Upper lobe of left lung (tissue), 6 donors: Measurements from ENCODE around the gene AKR1A1. TPM values are rescaled to one million over a fixed set of nuclear protein-coding genes. Genes with fewer than 3 reads are reported as not detected.
"Not testable (repeated sequence)": the region's sequence is repeated elsewhere in the genome, so short reads cannot be mapped to it uniquely, and the experiment has no call there.

ENCODE experiments used
- ATAC-seq, 2 donors: fragments of 200-7000 bp; cut with Tn5 transposase; one replicate each; pipeline ENCODE4 v1.9.1; 2022; ENCODE audit warnings: mild to moderate bottlenecking in 2 of 2, moderate library complexity in 2 of 2; ENCODE audit not compliant: low FRiP score in 2 of 2
- DNase-seq, 2 donors: peaks; one replicate each; pipeline ENCODE4 v3.0.0-alpha.2; 2019 to 2020
- H3K27ac ChIP-seq, 4 donors: fragments of 200-600 bp; sonication (generic); one replicate each; pipeline ENCODE4 v1.5.1; 2016 to 2019
- H3K27me3 ChIP-seq, 4 donors: fragments of 200-600 bp; sonication (generic); one replicate each; pipeline ENCODE4 v1.5.1; 2017 to 2019
- H3K36me3 ChIP-seq, 4 donors: fragments of 200-600 bp; sonication (generic); one replicate each; pipeline ENCODE4 v1.5.1; 2016 to 2019
- H3K4me1 ChIP-seq, 4 donors: fragments of 200-600 bp; sonication (generic); one replicate each; pipeline ENCODE4 v1.5.1; 2018 to 2019
- H3K4me3 ChIP-seq, 4 donors: fragments of 200-600 bp; sonication (generic); one replicate each; pipeline ENCODE4 v1.5.1; 2017 to 2019; ENCODE audit warnings: mild to moderate bottlenecking in 2 of 4, moderate library complexity in 1 of 4
- H3K9me3 ChIP-seq, 4 donors: fragments of 200-600 bp; sonication (generic); one replicate each; pipeline ENCODE4 v1.5.1; 2018 to 2019
- EP300 ChIP-seq, 4 donors: sonication (generic); formaldehyde crosslinking; IDR thresholded peaks; one replicate each; pipeline ENCODE4 v1.5.1; 2017; ENCODE audit warnings: antibody characterized with exemption in 4 of 4, control low read depth in 2 of 4
- POLR2A ChIP-seq, 4 donors: fragments of 450-650 bp; IDR thresholded peaks; one replicate each; pipeline ENCODE4 v1.5.1; 2016 to 2017; ENCODE audit warnings: antibody characterized with exemption in 4 of 4, mild to moderate bottlenecking in 2 of 4
- POLR2AphosphoS5 ChIP-seq, 2 donors: sonication (generic); formaldehyde crosslinking; IDR thresholded peaks; one replicate each; pipeline ENCODE4 v1.5.1; 2017; ENCODE audit warnings: antibody characterized with exemption in 2 of 2
- WGBS, 2 donors: methylation state at CpG; one replicate each; pipeline ENCODE4 v1.1.5; 2017 to 2018; 5-methylcytosine and 5-hydroxymethylcytosine counted together
- total RNA-seq, 6 donors: library from RNA; depleted of rRNA in 4 of 6; stranded (reverse); fragments of >200 nt in 4 of 6; gene quantifications; one replicate each; pipeline versions ENCODE4 v1.1.0 to v1.2.1, GENCODE V29; 2016 to 2021
- TF ChIP-seq, protein P1 (sequence below), 6 experiments: fragments of 450-650 bp in 4 of 6; fragments of 200-600 bp in 2 of 6; sonication (generic) in 2 of 6; IDR thresholded peaks; one replicate each; pipeline ENCODE4 v1.5.1; 2016 to 2019; ENCODE audit warnings: antibody characterized with exemption in 6 of 6
- donor health status: DM: no; HTN: no; CAD: no; lungs with moderate emphysema.
- donor health status: DM: no; HTN: yes; CAD: no; lungs with severe emphysema.

AKR1A1 gene
- total RNA-seq, 6 donors from 2014 or later, result 92.1 to 210 (median 107) TPM

DNA sequence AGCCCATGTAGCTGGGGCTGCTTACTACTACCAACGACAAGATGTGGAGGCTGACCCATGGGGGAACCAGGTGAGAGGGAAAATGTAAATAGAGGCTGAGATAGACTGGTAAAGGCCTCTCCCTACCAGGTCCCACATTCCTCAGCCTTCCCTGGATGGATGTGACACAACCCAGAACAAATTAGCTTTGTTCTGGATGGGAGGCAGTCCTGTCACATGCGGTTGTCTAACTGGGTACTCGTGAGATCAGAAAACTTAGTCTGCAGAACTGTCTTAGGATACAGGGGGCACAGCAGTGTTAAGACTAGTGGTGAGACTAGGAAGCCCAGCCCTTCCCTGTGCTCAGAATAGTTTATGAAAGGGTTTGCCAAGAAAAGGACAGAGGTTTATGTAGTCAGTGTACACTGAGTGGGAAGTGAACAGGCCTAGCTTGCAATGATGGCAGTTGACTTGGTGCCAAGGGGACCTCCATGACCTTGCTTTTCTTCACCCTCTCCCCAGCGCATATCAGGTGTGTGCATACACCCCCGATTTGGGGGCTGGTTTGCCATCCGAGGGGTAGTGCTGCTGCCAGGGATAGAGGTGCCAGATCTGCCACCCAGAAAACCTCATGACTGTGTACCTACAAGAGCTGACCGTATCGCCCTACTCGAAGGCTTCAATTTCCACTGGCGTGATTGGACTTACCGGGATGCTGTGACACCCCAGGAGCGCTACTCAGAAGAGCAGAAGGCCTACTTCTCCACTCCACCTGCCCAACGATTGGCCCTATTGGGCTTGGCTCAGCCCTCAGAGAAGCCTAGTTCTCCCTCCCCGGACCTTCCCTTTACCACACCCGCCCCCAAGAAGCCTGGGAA is 42.1 kb upstream of the AKR1A1 start:
- 66 to 76% methylated on average over 12 to 15 of the region's 15 CpGs for WGBS, 2 donors
- no peaks in the 10 kb centered on the region for H3K9me3 ChIP-seq
- H3K4me1 ChIP-seq, result peaks cover 5 to 16% (median 13%) of the 10 kb centered on the region in 4 donors
- ATAC-seq (peak in 1 of 2 donors; percentile 24), DNase-seq (no peak)
- H3K27ac ChIP-seq, result peak overlapping the region; percentile 11 to 57 (median 41)
- no peak for TF ChIP-seq POLR2AphosphoS5 (IDR thresholded peaks at IDR 0.05)
- TF ChIP-seq, protein P1, sequence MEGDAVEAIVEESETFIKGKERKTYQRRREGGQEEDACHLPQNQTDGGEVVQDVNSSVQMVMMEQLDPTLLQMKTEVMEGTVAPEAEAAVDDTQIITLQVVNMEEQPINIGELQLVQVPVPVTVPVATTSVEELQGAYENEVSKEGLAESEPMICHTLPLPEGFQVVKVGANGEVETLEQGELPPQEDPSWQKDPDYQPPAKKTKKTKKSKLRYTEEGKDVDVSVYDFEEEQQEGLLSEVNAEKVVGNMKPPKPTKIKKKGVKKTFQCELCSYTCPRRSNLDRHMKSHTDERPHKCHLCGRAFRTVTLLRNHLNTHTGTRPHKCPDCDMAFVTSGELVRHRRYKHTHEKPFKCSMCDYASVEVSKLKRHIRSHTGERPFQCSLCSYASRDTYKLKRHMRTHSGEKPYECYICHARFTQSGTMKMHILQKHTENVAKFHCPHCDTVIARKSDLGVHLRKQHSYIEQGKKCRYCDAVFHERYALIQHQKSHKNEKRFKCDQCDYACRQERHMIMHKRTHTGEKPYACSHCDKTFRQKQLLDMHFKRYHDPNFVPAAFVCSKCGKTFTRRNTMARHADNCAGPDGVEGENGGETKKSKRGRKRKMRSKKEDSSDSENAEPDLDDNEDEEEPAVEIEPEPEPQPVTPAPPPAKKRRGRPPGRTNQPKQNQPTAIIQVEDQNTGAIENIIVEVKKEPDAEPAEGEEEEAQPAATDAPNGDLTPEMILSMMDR (IDR thresholded peaks at IDR 0.05), result peak in 3 of 6 experiments; percentile 10 to 33 (median 27)
- H3K4me3 ChIP-seq, result no peak overlapping the region
- no peaks in the 10 kb centered on the region for H3K27me3 ChIP-seq
- peaks cover 18 to 54% (median 42%) of the 10 kb centered on the region in 4 donors for H3K36me3 ChIP-seq

DNA sequence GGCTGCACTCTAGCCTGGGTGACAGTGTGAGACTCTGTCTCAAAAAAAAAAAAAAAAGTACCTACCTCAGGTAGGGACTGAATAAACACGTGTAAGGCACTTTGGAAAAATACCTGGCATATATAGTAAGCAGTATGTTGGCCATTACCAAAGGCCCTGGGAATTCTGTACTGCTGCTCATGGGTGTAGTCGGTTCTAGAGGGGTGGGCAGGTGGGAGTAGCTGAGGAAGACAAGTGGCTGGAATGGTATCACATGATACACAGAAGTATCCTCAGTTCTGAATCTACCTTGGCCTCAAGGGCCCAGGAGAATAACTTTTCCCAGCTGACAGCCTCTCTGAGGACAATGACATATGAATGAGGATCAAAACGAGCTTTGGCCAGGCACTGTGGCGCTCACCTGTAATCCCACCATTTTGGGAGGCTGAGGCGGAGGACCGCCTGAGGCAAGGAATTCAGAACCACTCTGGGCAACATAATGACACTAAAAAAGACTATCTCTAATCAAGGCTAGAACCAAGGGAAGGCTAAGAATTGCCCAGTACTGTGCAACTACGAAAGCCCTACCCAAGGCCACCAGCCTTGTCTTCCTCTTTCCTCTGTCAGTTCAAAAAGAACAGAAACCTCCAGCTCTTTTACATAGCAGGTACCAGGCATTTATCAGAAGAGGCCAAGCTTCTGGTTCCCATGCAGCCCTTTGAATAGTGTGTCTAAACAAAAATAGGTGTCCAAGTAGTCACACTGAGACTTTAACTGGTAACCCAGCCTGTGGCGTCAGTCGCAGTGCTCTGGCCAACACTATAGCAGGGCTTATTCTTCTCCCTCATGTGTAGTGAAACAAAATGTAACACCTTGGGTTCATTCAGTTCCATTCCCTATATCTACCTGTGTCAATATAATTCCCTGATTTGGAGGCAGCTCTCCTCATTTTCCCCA is 40.3 kb upstream of the AKR1A1 start:
- H3K36me3 ChIP-seq, result peaks cover 33 to 72% (median 57%) of the 10 kb centered on the region in 4 donors
- TF ChIP-seq POLR2A (IDR thresholded peaks at IDR 0.05) (no peak), POLR2AphosphoS5 (IDR thresholded peaks at IDR 0.05) (no peak), EP300 (IDR thresholded peaks at IDR 0.05) (no peak)
- TF ChIP-seq, protein P1 (IDR thresholded peaks at IDR 0.05), result no peak
- DNase-seq (no peak), ATAC-seq (no peak)
- H3K9me3 ChIP-seq, result no peaks in the 10 kb centered on the region
- H3K4me1 ChIP-seq, result peaks cover 11 to 20% (median 15%) of the 10 kb centered on the region in 4 donors
- no peak overlapping the region for H3K4me3 ChIP-seq
- peak overlapping the region in 3 of 4 donors; percentile 20 to 50 (median 28) for H3K27ac ChIP-seq
- no peaks in the 10 kb centered on the region for H3K27me3 ChIP-seq
- WGBS, 2 donors, result 62 to 63% methylated on average over 9 of the region's 9 CpGs

DNA sequence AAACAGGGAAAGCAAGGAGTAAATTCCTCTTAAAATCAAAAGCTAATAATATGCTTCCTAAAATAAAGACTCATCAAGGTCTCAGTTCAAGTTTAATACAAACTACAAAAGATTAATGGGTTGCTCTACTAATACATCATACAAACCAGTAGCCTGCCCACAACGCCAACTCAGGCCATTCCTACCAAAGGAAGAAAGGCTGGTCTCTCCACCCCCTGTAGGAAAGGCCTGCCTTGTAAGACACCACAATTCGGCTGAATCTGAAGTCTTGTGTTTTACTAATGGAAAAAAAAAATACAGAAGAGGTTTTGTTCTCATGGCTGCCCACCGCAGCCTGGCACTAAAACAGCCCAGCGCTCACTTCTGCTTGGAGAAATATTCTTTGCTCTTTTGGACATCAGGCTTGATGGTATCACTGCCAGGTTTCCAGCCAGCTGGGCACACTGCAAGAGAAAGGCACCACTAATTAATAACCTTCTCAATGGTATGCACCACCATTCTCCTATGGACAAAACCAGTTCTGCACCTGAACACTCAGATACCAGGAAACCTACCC is 39.6 kb upstream of the AKR1A1 start:
- no peaks in the 10 kb centered on the region for H3K27me3 ChIP-seq
- no peaks in the 10 kb centered on the region for H3K9me3 ChIP-seq
- peaks cover 36 to 79% (median 63%) of the 10 kb centered on the region in 4 donors for H3K36me3 ChIP-seq
- peaks cover 11 to 22% (median 17%) of the 10 kb centered on the region in 4 donors for H3K4me1 ChIP-seq
- TF ChIP-seq EP300 (IDR thresholded peaks at IDR 0.05), result no peak
- no peak for TF ChIP-seq POLR2AphosphoS5 (IDR thresholded peaks at IDR 0.05)
- TF ChIP-seq, protein P1 (IDR thresholded peaks at IDR 0.05), result no peak
- TF ChIP-seq POLR2A (IDR thresholded peaks at IDR 0.05), result no peak
- ATAC-seq (no peak), DNase-seq (no peak)
- H3K27ac ChIP-seq, result no peak overlapping the region
- WGBS, 2 donors, result 91 to 93% methylated on average over 4 of the region's 4 CpGs
- no peak overlapping the region for H3K4me3 ChIP-seq

DNA sequence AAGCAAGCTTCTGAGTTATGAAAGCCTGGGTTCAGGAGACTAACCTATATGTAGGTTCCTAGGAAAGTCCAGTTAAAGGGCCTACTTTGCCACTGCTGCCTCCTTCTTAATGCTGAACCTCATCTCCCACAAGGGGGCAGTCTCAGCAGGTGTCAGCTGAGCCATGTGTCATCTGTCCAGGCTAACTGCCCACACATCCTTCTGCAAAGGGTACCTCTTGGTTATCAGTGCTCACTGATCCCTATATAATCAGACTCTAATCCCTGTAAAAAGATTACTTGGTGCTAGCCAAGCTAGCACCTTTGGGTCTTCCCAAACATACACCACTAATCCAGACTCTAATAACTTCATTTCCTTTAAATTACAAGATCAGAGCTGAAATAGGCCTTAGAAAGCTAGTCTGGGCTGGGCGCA is 38.0 kb upstream of the AKR1A1 start:
- H3K27ac ChIP-seq, result peak overlapping the region in 1 of 4 donors; percentile 9
- H3K4me3 ChIP-seq, result no peak overlapping the region
- 96 to 100% methylated on average over 1 of the region's 1 CpG for WGBS, 2 donors
- peaks cover 17 to 34% (median 28%) of the 10 kb centered on the region in 4 donors for H3K4me1 ChIP-seq
- peak; percentile 74 to 77 for ATAC-seq
- no peak for TF ChIP-seq POLR2A (IDR thresholded peaks at IDR 0.05)
- TF ChIP-seq, protein P1 (IDR thresholded peaks at IDR 0.05), result peak; percentile 48 to 68 (median 56)
- TF ChIP-seq EP300 (IDR thresholded peaks at IDR 0.05), result no peak
- TF ChIP-seq POLR2AphosphoS5 (IDR thresholded peaks at IDR 0.05), result no peak
- H3K27me3 ChIP-seq, result no peaks in the 10 kb centered on the region
- H3K9me3 ChIP-seq, result no peaks in the 10 kb centered on the region
- H3K36me3 ChIP-seq, result peaks cover 46 to 93% (median 76%) of the 10 kb centered on the region in 4 donors
- DNase-seq, result peak in 1 of 2 donors; percentile 73

DNA sequence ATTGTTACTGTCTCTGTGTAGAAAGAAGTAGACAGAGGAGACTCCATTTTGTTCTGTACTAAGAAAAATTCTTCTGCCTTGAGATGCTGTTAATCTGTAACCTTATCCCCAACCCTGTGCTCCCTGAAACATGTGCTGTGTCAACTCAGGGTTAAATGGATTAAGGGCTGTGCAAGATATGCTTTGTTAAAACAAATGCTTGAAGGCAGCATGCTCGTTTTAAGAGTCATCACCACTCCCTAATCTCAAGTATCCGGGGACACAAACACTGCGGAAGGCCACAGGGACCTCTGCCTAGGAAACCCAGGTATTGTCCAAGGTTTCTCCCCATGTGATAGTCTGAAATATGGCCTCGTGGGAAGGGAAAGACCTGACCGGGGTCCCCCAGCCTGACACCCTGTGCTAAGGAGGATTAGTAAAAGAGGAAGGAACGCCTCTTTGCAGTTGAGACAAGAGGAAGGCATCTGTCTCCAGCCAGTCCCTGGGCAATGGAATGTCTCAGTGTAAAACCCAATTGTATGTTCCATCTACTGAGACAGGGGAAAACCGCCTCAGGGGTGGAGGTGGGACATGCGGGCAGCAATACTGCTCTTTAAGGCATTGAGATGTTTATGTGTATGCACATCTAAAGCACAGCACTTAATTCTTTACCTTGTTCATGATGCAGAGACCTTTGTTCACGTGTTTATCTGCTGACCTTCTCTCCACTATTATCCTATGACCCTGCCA is 36.9 kb upstream of the AKR1A1 start:
- peaks cover 18 to 33% (median 24%) of the 10 kb centered on the region in 4 donors for H3K4me1 ChIP-seq

More for the DNA sequence above, 36.9 kb upstream of the AKR1A1 start:
- peaks cover 50 to 97% (median 76%) of the 10 kb centered on the region in 4 donors for H3K36me3 ChIP-seq
- H3K9me3 ChIP-seq, H3K4me3 ChIP-seq, ATAC-seq, H3K27me3 ChIP-seq: not testable (repeated sequence)
- peak in 1 of 2 donors; percentile 43 for DNase-seq
- 60 to 69% methylated on average over 9 of the region's 9 CpGs for WGBS, 2 donors
- peak overlapping the region in 3 of 4 donors; percentile 4 to 49 (median 43) for H3K27ac ChIP-seq
